Retinal pigment epithelial cell (primary cell): ENCODE results near the gene SMARCB1.

Source experiments
- DNase-seq: peaks from one replicate; pipeline ENCODE4 v3.0.0-alpha.2; 2010; ENCODE audit warnings: low read depth
- H3K4me3 ChIP-seq: 2 replicates; pipeline ENCODE4 v1.5.1; 2011; ENCODE audit warnings: mild to moderate bottlenecking, low read length, control low read depth, moderate library complexity
- CTCF ChIP-seq: conservative IDR thresholded peaks from 2 replicates; pipeline ENCODE4 v1.5.1; 2011; ENCODE audit warnings: low read depth, low read length, control low read depth, inconsistent platforms

SMARCB1 gene

GRCh38 chr22:23745791-23746190, 41.0 kb upstream of the SMARCB1 start:
- no peak overlapping the region for H3K4me3 ChIP-seq
- no peak for TF ChIP-seq CTCF
- no peak for DNase-seq

- H3K4me3 ChIP-seq, result no peak overlapping the region
- no peak for DNase-seq
- no peak for TF ChIP-seq CTCF
Observed at GRCh38 chr22:23749841-23750301, 36.9 kb upstream of the SMARCB1 start.

- DNase-seq, result no peak
- peak overlapping the region; percentile 77 for H3K4me3 ChIP-seq
- no peak for TF ChIP-seq CTCF
Observed at GRCh38 chr22:23750367-23750713, 36.4 kb upstream of the SMARCB1 start.

DNA sequence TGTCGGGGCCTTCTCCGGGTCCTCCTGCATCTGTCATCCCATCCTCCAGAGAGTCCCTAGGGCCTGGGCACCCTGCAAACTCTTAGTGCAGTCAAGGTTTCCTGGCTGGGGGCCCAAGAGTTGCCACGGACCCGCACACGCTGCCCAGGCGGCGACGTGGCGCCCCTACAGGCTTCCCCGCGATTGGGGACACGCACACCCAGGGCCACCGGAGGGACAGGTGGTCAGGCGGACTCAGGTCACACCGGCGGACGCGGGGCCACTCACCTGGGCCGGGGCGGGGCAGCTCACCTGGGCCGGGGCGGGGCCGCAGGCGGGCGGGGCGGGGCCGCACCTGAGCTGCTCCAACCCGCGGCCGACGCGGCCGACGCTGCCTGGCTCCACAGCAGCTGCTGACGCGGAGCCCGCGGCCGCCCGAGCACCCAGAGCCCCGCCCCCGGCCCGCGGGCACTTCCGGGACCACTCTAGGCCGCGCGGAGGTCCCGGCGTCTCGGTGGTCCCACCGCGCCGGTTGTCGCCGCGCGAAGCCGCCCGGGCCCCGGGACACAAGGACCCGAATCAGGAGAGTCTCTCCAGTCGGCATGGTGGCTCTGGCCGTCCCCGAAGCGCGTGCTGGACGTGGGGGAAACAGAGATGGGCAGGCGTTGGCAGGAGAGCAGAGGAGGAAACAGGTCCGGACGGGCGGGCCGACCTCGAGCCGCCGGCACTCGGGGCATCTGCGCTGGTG, 35.9 kb upstream of the SMARCB1 start, which contains the start of gene ZNF70:
ZNF70 (minus strand) TSS at position 399 of the 727 bp plus-strand sequence. CDS start 5,972 bp downstream, outside the sequence.
- DNase-seq, result no peak
- H3K4me3 ChIP-seq, result peak within 1 kb of the TSS; percentile 77
- TF ChIP-seq CTCF, result peak; percentile 31

- peak overlapping the region; percentile 71 for H3K4me3 ChIP-seq
- TF ChIP-seq CTCF, result no peak
- DNase-seq, result no peak
Observed at GRCh38 chr22:23751441-23751996, 35.2 kb upstream of the SMARCB1 start.

DNA sequence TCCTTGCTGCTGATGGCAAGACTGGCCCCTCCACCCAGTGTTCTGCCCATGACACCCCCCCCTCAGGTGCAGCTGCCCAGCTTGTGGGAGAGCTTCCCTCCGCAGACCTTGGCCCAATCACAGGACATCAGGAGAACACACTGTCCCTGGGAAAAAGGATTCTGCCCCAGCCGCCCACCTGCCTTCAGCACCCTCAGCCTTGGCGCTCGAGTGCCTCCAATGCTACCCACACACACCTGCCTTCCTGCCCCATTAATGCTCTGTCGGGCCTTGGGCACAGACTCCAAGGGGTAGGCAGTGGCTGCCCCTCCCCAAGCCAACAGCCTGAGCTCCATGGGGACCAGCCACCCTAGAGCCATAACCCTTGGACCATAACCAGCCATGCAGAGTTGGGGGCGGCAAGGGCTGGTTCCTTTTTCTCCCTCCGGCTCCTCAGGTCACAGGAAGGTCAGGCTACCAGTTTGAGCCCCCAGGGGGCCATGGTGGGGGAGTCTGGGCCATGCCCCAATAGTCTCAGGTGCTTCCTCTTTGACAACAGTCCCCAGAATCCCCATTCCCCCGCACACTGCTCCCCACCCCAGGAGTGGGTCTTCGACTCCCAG, 34.6 kb upstream of the SMARCB1 start:
- DNase-seq, result no peak

More for the DNA sequence above, 34.6 kb upstream of the SMARCB1 start:
- TF ChIP-seq CTCF, result no peak
- no peak overlapping the region for H3K4me3 ChIP-seq
